Right lobe of liver (tissue), 4 donors: ENCODE data around the gene ACO1.

Source experiments
- POLR2A ChIP-seq: fragments of 450-650 bp; IDR thresholded peaks from one replicate; pipeline ENCODE4 v1.6.1; 2017; ENCODE audit warnings: antibody characterized with exemption, mild to moderate bottlenecking
- TF ChIP-seq, protein P1 (sequence below), 4 donors: fragments of 200-600 bp in 3 of 4; fragments of 450-650 bp in 1 of 4; IDR thresholded peaks; one replicate each; pipeline versions ENCODE4 v1.5.1 to v1.8.0; 2016 to 2022; ENCODE audit warnings: antibody characterized with exemption in 4 of 4, mild to moderate bottlenecking in 2 of 4
- donor health status: DM: no; HTN: no; CAD: no.
- donor health status: DM: no; HTN: no; CAD: no.
- donor health status: DM: no; HTN: yes; CAD: no.

DNA sequence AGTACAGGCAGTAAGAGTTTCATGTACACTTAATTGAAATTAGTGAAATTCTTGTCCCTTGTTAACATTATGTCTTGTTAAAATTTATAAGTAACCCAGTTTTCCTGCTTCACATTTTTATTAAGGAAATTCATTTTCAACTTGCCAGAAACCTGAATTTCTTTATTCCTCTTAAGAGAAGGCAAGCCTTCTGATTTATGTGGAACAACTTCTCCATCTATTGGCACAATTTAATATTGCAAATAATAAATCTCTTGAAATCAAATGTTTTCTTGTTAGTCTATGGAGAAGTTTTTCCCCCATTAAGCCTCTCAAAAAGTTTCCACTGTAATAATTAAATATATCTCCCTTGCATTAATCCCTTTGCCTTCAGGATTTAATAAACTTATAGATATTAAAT lies 33.8 kb upstream of the ACO1 start:
- TF ChIP-seq, protein P1, sequence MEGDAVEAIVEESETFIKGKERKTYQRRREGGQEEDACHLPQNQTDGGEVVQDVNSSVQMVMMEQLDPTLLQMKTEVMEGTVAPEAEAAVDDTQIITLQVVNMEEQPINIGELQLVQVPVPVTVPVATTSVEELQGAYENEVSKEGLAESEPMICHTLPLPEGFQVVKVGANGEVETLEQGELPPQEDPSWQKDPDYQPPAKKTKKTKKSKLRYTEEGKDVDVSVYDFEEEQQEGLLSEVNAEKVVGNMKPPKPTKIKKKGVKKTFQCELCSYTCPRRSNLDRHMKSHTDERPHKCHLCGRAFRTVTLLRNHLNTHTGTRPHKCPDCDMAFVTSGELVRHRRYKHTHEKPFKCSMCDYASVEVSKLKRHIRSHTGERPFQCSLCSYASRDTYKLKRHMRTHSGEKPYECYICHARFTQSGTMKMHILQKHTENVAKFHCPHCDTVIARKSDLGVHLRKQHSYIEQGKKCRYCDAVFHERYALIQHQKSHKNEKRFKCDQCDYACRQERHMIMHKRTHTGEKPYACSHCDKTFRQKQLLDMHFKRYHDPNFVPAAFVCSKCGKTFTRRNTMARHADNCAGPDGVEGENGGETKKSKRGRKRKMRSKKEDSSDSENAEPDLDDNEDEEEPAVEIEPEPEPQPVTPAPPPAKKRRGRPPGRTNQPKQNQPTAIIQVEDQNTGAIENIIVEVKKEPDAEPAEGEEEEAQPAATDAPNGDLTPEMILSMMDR (IDR thresholded peaks at IDR 0.05): peak; percentile 36 to 46 (median 44)
- no peak for TF ChIP-seq POLR2A
